OCI-LY3 (cell line): ENCODE results near the gene ZFP91.
A peak's percentile ranks its signal among the peaks of the same experiment; 100 is the strongest.

Experiments used
- H2AFZ ChIP-seq: fragments of 200-600, 300-600 bp; shearing (Covaris generic); 2 replicates; pipeline ENCODE4 v1.6.0; 2014; ENCODE audit warnings: antibody characterized with exemption, low read depth, low read length
- H3K27ac ChIP-seq: fragments of 200-600, 300-600 bp; sonication (generic); 2 replicates; pipeline ENCODE4 v1.5.1; 2014; ENCODE audit warnings: mild to moderate bottlenecking, low read length, moderate library complexity, mixed read lengths
- H3K27me3 ChIP-seq: fragments of 200-600, 300-600 bp; sonication (generic); 2 replicates; pipeline ENCODE4 v1.6.1; 2014; ENCODE audit warnings: low read depth, low read length, mixed read lengths
- H3K36me3 ChIP-seq: fragments of 200-600, 300-600 bp; sonication (generic); replicated peaks from 2 replicates; pipeline ENCODE3; 2014; ENCODE audit warnings: low read depth, low read length, mixed read lengths
- H3K4me1 ChIP-seq: fragments of 300-600, 200-600 bp; sonication (generic); 2 replicates; pipeline ENCODE4 v1.6.1; 2014; ENCODE audit warnings: low read length, mixed read lengths
- H3K4me2 ChIP-seq: fragments of 200-600, 300-600 bp; sonication (generic); 2 replicates; pipeline ENCODE4 v1.6.1; 2014; ENCODE audit warnings: low read length, mixed read lengths
- H3K4me3 ChIP-seq: fragments of 300-600, 200-600 bp; sonication (generic); 2 replicates; pipeline ENCODE4 v1.5.1; 2014; ENCODE audit warnings: antibody characterized with exemption, mild to moderate bottlenecking, low read length, moderate library complexity
- H3K79me2 ChIP-seq: fragments of 300-600, 200-600 bp; shearing (Covaris generic); 2 replicates; pipeline ENCODE4 v1.6.1; 2014; ENCODE audit warnings: mild to moderate bottlenecking, low read length, mixed read lengths
- H3K9ac ChIP-seq: fragments of 300-600, 200-600 bp; shearing (Covaris generic); 2 replicates; pipeline ENCODE4 v1.6.0; 2014; ENCODE audit warnings: mild to moderate bottlenecking, low read length, moderate library complexity
- H3K9me3 ChIP-seq: fragments of 200-600, 300-600 bp; shearing (Covaris generic); 2 replicates; pipeline ENCODE4 v1.6.1; 2014; ENCODE audit warnings: low read length, mixed read lengths; ENCODE audit not compliant: insufficient read depth
- H4K20me1 ChIP-seq: fragments of 200-600, 300-600 bp; sonication (generic); 2 replicates; pipeline ENCODE4 v1.6.1; 2016; ENCODE audit warnings: low read length, mixed read lengths; ENCODE audit not compliant: insufficient read depth
- CTCF ChIP-seq: fragments of 200-600, 300-600 bp; sonication (generic); IDR thresholded peaks from 2 replicates; pipeline ENCODE4 v1.5.1; 2014; ENCODE audit warnings: antibody characterized with exemption, low read length, low read depth
- EZH2phosphoT487 ChIP-seq: fragments of 200-600 bp; shearing (Covaris generic); IDR thresholded peaks from 2 replicates; pipeline ENCODE4 v1.6.1; 2018; ENCODE audit warnings: antibody characterized with exemption, mixed run types, low read depth

The ZFP91 gene

GRCh38 chr11:58649623-58650022 lies 70.8 kb downstream of the ZFP91 start:
- H3K4me1 ChIP-seq, result peaks cover 21% of the 10 kb centered on the region
- no peak overlapping the region for H3K4me2 ChIP-seq
- H3K9me3 ChIP-seq, result 0 out of 2 replicates have a peak, but pooled peaks cover 3% of the 10 kb centered on the region
- no peaks in the 10 kb centered on the region for H4K20me1 ChIP-seq
- H3K27ac ChIP-seq, result no peak overlapping the region
- TF ChIP-seq EZH2phosphoT487 (no peak), CTCF (no peak)
- no peaks in the 10 kb centered on the region for H3K27me3 ChIP-seq
- no peak overlapping the region for H2AFZ ChIP-seq
- H3K79me2 ChIP-seq, result no peaks in the 10 kb centered on the region
- H3K4me3 ChIP-seq, result no peak overlapping the region
- no peak overlapping the region for H3K9ac ChIP-seq
- H3K36me3 ChIP-seq, result no peaks in the 10 kb centered on the region

- Histone ChIP-seq H3K4me1 (peaks cover 21% of the 10 kb centered on the region), H3K4me3 (no peak overlapping the region), H3K27ac (no peak overlapping the region), H2AFZ (no peak overlapping the region), H3K9me3 (0 out of 2 replicates have a peak, but pooled peaks cover 3% of the 10 kb centered on the region), H3K9ac (no peak overlapping the region), H3K36me3 (no peaks in the 10 kb centered on the region), H3K27me3 (no peaks in the 10 kb centered on the region), H3K4me2 (no peak overlapping the region), H4K20me1 (no peaks in the 10 kb centered on the region), H3K79me2 (no peaks in the 10 kb centered on the region)
- TF ChIP-seq EZH2phosphoT487 (no peak), CTCF (no peak)
Observed at GRCh38 chr11:58650496-58650895, 71.6 kb downstream of the ZFP91 start.

GRCh38 chr11:58652726-58653280 lies 73.9 kb downstream of the ZFP91 start:
- Histone ChIP-seq H3K9me3 (no peaks in the 10 kb centered on the region), H3K27me3 (no peaks in the 10 kb centered on the region), H3K9ac (no peak overlapping the region), H3K4me3 (no peak overlapping the region), H3K4me1 (peaks cover 6% of the 10 kb centered on the region), H3K4me2 (no peak overlapping the region), H3K36me3 (no peaks in the 10 kb centered on the region), H3K27ac (no peak overlapping the region), H3K79me2 (no peaks in the 10 kb centered on the region), H2AFZ (no peak overlapping the region), H4K20me1 (no peaks in the 10 kb centered on the region)
- TF ChIP-seq CTCF, result no peak
- no peak for TF ChIP-seq EZH2phosphoT487

- Histone ChIP-seq H3K4me1 (peaks cover 4% of the 10 kb centered on the region; the same call in 1 of the 2 replicates), H2AFZ (no peak overlapping the region), H3K9ac (no peak overlapping the region), H3K27me3 (no peaks in the 10 kb centered on the region), H3K27ac (no peak overlapping the region), H4K20me1 (no peaks in the 10 kb centered on the region), H3K79me2 (no peaks in the 10 kb centered on the region), H3K36me3 (no peaks in the 10 kb centered on the region), H3K4me3 (no peak overlapping the region), H3K9me3 (no peaks in the 10 kb centered on the region), H3K4me2 (peak overlapping the region; percentile 38)
- TF ChIP-seq EZH2phosphoT487 (no peak), CTCF (peak; percentile 97)
Observed at GRCh38 chr11:58654079-58654907, 75.4 kb downstream of the ZFP91 start.
